ENCODE measurements around the gene RBP3.

GRCh38 chr10:47363781-47364180, 15.6 kb downstream of the RBP3 start:
- TF ChIP-seq, protein P1, sequence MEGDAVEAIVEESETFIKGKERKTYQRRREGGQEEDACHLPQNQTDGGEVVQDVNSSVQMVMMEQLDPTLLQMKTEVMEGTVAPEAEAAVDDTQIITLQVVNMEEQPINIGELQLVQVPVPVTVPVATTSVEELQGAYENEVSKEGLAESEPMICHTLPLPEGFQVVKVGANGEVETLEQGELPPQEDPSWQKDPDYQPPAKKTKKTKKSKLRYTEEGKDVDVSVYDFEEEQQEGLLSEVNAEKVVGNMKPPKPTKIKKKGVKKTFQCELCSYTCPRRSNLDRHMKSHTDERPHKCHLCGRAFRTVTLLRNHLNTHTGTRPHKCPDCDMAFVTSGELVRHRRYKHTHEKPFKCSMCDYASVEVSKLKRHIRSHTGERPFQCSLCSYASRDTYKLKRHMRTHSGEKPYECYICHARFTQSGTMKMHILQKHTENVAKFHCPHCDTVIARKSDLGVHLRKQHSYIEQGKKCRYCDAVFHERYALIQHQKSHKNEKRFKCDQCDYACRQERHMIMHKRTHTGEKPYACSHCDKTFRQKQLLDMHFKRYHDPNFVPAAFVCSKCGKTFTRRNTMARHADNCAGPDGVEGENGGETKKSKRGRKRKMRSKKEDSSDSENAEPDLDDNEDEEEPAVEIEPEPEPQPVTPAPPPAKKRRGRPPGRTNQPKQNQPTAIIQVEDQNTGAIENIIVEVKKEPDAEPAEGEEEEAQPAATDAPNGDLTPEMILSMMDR (IDR thresholded peaks at IDR 0.05), result no peak
- no peak for TF ChIP-seq ZFX (IDR thresholded peaks at IDR 0.05; ENCODE audit: borderline replicate concordance)
